Germinal center (tissue), 1 donor: Measurements from ENCODE around the gene EEF2K.
"Not testable (repeated sequence)": the region's sequence is repeated elsewhere in the genome, so short reads cannot be mapped to it uniquely, and the experiment has no call there.

ENCODE experiments used
- DNase-seq: peaks from one replicate; pipeline ENCODE4 v3.0.0; 2012; ENCODE audit warnings: mixed read lengths, low spot score

EEF2K gene

DNA sequence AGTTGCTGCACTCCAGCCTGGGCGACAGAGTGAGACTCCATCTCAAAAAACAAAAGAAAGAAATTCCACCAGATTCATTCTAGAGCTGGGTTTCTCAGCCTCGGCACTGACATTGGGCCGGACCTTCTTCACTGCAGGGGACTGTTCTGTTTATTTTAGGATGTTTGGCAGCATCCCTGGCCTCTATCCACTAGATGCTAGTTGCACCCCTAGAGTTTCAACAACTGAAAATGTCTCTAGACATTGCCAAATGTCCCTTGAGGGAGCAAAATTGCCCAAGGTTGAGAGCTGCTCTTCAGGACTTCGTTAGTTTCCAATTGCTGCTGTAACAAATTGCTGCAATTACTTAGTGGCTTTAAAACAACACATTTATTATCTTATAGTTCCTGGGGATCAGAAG is 7.2 kb downstream of the EEF2K start:
- DNase-seq, result no peak

DNA sequence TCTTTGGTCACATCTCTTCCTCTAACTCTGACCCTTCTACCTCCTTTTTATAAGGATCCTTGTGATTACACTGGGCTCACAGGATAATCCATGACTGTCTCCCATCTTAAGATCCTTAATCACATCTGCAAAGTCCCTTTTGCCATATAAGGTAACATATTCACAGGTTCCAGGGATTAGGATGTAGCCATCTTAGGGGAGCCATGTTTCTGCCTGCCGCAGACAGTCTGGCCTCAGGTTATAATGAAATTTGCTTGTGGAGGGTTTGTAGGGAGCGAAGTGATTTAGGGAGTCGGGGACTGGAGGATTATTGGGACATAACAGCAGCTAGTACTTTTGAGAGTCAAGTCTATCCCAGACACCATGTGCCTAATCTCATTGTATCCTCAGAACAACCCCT is 7.7 kb downstream of the EEF2K start:
- no peak for DNase-seq

DNA sequence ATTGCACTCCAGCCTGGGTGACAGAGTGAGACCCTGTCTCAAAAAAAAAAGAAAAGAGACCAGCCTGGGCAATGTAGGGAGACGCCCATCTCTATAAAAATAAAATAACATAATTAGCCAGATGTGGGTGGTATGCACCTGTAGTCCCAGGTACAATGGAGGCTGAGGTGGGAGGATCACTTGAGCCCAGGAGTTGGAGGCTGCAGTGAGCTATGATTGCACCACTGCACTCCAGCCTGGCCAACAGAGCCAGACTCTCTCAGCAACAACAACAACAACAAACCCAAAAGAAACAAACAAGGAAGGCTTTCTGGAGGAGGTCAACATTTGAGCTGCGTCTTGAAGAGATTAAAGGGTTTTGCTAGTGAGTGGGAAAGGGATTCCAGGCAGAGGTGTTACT is 8.3 kb downstream of the EEF2K start:
- no peak for DNase-seq

DNA sequence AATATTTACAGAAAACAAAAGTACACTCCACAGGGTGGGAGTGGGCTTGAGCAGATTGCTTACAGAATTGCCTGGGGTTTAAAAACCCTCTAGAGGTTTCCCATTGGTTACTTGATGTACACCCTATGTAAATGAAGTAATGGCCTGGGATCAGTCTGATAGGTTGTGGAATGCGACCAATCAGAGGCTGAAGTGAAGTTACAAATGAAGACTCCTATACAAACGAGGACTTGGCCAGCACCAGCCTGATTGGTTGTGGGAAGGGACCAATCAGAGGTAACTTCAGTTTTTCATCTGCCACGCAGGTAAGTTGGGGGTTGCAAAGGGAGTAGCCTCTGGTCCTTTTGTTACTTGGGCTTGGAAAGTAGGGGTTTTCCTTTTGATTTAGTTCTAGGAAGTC is 8.8 kb downstream of the EEF2K start:
- DNase-seq, result no peak

DNA sequence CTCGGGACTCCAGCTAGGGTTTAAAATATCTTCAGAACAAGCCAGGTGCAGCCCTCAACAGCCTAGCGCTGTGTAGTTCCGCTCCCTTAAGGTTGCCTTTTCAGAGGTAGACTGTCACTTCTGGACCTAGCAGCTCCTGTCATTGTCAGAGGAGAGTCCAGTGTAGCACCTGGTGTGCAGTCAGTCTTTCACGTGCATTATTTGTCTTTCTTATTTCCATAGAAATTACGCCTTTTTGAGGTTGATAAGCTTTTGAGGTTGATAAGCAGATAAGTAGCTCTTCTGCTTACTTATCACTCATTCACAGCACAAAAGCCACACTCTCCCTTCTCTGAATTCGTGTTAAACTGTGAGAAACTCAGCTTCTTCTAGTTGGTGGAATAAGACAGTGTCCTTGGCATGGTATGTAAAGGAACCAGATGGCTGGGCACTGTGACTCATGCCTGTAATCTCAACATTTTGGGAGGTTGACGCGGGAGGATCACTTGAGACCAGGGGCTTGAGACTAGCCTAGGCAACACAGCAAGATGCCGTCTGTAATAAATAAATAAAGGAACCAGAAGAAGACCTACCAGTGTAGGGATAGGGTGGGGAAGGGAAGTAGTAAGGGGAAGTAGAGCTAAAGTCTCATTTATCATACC is 10.2 kb downstream of the EEF2K start:
- no peak for DNase-seq

DNA sequence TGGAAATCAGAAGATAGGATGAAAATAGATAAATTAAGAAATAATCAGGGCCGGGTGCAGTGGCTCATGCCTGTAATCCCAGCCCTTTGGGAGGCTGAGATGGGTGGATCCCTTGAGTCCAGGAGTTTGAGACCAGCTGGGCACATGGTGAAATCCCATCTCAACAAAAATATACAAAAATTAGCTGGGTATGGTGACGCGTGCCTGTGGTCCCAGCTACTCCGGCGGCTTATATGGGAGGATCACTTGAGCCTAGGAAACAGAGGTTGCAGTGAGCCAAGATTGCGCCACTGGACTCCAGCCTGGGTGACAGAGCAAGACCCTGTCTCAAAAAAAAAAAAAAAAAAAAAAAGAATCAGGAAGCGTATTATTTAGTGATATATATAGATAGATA is 10.8 kb downstream of the EEF2K start:
- not testable (repeated sequence) for DNase-seq

DNA sequence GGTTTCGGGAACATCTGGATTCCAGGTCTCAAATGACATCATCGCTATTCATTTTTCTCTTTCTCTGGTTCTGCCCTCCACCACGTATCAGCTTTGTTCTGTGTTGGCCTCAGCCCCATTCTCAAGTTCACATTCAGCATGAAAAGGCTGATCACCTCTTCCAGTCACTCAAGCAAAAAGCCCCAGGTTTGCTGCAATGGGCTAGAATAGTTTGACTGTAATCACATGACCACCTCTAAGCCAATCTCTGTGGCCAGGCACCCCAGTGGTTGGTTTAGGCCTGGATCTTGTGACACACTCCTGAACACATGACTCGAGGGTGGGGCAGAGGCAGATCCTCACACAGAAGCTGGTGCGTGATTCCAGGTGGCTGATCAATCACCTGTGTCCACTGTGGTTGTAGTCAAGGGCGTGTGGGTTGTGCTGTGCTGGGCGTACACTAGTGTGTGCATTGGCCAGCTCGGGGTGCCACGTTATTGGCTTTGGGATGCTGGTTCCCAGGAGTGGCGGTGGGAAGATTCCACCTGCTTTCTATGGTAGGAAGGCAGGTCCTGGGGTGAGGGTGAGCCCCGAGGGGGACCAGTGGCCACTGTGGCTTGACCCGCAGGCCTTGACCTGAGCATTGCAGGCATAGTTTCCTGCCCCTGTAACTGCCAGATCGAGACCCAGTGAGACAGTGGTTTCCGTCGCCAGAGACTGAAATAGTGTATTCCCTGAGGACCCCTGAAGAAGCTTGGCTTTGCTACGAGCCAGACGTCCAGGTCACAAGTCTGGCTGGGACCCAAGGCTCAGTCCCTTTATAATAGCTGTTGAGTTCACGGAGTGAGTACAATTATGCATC is 12.0 kb downstream of the EEF2K start:
- DNase-seq, result peak; percentile 86

DNA sequence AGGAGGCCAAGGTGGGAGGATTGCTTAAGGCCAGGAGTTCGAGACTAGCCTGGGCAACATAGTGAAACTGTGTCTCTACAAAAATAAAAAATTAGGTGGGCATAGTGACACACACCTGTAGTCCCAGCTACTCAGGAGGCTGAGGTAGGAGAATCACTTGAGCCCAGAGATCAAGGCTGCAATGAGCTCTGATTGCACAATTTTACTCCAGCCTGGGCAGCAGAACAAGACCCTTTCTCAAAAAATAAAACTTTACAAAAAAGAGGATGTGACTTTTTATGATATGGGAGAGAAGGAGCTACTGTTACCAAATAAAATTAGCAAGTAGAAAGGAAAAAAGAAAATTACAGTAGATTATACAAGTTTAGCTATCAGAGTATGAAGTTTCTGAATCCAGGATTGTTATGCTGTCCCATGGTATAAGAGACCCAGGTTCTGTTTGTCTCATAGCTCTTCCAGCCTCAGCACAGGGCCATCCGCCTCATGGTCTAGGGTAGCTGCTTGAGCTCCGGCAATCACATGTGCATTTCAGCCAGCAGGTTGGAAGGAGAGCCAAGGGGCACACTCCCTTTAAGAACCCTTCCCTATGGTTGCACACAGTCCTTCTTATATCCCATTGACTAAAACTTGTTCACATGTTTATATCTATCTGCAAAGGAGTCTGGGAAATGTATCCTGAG is 13.5 kb downstream of the EEF2K start:
- DNase-seq, result no peak

DNA sequence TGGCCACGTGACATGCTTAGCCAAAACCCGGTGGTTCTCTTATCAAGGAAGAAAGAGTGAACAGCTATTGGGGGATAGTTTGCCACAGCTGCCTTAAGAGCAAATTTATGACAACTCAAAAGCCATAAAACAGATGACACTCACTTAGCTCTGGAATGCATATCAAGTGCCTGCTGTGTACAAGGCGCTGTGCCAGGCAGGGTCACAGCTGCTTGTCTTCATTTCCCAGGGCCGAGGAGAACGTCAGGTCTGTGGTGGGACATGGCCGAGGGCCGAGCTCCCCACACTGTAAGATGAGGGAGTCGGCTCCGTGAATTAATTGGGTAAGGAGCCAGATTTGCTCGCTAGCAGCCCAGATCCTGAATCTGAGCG is 14.0 kb downstream of the EEF2K start:
- no peak for DNase-seq

DNA sequence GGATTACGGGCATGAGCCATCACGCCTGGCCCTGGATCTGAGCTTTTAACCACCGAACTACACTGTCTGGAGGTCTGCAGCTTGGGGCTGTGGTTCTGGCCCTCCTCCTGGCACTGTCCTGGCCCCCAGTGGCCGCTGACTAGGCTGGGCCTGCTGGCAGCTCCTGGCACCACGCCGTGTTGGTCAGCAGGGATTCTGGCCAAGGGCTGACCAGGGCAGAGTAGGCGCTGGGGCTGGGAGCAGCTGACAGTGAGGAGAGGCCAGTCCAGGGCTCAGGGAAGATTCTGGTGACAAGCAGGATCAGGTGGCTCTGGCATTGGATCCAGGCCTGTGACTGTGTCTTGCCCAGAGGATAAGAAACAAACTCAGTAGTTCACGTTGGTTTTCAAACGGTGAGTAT is 14.6 kb downstream of the EEF2K start:
- DNase-seq, result no peak

DNA sequence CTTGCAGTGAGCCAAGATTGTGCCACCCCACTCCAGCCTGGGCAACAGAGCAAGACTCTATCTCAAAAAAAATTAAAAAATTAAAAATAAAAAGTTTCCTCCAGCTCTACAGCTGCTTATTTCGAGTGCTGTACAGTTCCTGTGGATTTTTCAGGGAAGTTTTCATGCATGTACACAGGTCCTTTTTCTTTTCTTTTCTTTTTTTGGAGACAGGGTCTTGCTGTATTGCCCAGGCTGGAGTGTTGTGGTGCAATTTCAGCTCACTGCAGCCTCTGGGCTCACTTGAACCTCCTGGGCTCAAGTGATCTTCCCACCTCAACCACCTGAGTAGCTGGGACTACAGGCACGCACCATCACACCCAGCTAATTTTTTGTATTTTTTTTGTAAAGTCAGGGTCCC is 15.9 kb downstream of the EEF2K start:
- no peak for DNase-seq

DNA sequence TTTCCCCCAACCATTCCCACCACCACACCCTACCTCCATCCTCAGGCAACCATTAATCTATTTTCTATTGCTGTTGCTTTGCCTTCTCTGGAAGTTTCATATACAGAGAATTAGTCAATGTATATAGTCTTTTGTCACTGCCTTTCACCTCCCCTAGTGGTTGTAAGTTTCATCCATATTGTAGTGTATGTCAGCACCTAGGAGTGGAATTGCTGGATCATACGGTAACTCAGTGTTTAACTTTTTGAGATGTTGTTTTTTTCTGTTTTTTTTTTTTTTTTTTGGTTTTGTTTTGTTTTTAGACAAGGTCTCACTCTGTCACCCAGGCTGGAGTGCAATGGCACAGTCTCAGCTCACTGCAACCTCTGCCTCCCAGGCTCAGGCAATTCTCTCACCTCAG is 16.9 kb downstream of the EEF2K start:
- no peak for DNase-seq

DNA sequence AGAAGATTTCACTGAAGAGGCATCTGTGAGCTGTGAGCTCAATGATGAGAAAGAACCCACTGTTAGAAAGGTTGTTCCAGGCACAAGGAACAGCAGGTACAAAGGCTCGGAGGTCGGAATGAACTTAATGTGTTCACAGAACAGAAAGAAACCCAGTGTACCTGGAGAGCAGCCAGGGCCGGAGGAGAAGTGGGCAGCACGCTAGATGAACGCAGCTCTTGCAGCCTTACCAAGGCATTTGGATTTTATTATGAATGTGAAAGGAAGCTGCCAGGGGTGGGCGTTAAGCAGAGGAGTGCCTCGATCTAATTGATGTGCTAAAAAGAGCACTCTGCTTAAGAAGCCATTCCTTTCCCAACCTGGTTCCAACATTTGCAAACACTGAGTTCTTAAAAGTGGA is 19.0 kb downstream of the EEF2K start:
- DNase-seq, result no peak

DNA sequence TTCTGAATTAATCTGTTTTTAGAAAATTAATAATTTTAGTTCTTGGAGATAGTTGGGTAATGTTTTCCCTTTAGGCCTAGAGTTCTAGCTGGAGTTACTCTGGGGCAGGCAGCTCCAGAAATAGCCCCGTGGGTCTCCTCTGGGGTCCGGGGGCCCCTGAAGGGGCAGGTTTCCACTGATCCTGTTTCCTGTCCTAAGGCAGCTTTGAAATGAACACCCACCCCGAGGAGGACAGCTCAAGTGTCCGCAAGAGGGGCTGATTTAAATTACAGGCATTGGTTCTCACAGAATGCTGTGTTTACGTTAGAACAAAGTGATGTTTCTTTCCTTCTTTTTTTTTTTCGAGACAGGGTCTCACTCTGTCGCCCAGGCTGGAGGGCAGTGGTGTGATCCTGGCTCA is 23.8 kb downstream of the EEF2K start:
- DNase-seq, result no peak

DNA sequence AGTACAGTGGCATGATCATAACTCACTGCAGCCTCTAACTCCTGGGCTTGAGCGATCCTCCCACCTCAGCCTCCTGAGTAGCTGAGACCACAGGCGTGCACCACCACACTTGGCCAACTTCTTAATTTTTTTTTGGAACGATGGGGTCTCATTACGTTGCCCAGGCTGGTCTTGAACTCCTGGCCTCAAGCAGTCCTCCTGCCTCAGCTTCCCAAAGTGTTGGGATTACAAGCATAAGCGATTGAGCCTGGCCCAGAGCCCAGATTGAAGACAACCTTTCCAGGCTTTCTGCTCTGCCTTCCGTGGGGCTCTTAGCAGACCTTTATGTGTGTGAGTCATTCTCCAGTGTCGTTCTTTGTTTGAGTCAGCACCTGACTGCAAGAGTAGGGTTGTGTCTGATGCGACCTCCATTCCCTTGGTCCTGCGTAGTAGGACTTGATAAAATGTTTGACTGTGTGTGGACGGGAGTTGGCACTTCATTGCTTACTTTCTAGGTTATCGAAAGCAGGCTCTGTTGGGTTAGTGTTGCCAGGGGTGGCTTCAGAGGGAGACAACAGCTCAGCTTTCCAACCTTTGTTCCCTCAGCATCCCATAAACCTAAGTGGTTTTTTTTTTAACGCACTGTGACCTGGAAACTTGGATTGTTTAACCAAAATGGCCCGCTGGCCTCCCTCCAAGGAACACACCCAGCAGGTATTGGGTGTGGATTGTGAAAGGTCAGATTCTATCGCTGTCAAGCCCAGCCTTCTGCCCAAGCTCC is 26.4 kb downstream of the EEF2K start:
- DNase-seq, result no peak

DNA sequence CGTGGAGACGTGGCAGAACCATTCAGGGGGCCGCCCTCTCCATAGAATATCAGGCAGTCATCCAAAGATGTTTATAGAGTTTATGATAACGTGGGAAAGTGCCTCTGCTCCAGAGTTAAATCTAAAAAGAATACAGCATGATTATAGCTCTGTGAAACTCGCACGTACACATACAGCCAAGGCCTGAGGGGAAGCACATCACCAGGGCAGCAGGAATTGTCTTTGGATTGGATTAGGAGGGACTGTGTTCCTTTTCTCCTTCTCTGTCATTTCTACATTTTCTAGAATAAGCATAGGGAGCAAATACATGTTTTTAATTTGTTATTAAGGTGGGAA is 26.9 kb downstream of the EEF2K start:
- DNase-seq, result no peak

DNA sequence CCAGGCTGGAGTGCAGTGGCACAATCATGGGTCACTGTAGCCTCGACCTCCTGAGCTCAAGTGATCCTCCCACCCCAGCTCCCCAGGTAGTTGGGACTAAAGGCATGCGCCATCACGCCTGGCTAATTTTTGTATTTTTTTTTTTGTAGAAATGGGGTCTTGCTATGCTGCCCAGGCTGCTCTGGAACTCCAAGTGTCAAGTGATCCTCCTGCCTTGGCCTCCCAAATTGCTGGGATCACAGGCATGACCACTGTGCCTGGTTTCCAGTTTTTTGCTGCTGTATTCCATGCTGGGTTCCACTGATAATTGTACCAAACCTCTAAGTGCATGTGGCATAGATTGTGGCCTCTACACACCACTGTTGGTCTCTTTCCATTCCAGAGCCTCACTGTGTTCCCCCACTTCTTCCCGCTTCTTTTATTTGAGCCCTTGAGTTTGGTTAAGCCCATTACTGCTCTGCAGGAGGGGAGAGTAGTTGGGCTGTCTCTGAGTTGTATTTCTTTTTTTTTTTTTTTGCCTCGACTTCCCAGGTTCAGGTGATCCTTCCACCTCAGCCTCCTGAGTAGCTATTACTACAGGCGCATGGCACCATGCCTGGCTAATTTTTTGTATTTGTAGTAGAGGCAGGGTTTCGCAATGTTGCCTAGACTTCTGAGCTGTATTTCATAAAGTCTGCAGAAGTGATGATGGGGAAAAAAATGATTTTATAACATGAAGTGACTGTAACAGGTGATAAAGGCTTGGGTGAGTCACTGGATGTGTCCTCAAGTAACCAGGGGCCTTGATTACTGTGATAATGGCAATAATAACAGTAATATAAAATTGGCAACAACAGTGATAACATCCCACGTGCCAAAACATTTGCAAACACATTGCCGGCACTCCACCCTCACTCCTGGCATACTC is 30.0 kb downstream of the EEF2K start:
- no peak for DNase-seq

DNA sequence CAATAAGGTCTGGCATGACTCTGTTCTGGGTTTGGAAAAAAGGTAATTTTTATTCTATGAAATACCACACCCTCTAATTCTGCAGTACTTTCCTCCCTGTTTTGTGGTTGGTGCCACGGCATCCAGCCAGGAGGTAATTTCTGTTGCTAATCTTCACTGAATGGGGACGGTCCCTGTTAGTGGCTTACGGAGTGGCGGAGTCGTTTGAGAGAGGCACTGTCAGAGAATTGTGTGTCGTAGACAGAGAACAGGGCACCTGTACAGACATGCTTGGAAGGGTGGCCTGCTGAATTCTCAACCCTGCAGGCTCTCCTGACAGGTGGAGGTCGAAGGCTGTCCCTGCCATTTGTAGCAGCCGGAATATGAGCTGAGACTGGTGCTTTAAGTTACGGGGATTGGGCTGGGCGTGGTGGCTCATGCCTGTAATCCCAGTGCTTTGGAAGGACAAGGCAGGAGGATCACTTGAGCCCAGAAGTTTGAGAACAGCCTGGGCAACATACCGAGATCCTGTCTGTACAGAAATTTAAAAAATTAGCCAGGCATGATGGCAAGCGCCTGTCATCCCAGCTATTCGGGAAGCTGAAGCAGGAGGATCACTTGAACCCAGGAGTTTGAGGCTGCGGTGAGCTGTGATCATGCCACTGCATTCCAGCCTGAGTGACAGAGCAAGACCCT is 33.2 kb downstream of the EEF2K start:
- no peak for DNase-seq

DNA sequence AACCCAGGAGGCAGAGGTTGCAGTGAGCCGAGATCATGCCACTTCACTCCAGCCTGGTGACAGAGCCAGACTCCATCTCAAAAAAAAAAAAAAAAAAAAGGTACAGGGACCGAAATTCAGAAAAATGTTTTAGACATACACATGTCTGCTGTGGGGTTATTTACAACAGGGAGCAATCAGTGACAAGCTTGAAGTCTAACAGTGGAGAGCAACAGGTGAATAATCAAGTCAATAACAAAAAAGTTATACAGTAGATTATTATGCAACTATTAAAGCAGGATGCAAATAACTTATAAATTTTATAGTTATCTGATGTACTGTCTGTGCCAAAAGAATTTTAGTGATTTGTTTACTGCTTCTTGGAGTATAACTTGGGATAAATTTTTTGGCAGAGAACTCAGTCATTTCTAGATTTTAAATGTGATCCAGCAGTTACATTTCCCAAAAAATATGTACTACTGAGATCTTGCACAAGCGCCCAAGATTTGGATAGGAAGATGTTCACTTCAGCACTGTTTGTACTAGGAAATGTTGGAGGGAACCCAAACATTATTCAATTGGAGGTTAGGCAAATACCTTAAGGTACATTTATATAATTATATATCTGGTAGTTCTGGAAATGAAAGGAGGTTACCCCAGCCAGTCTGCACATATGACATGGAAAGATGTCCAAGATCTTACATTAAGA is 34.1 kb downstream of the EEF2K start:
- no peak for DNase-seq

DNA sequence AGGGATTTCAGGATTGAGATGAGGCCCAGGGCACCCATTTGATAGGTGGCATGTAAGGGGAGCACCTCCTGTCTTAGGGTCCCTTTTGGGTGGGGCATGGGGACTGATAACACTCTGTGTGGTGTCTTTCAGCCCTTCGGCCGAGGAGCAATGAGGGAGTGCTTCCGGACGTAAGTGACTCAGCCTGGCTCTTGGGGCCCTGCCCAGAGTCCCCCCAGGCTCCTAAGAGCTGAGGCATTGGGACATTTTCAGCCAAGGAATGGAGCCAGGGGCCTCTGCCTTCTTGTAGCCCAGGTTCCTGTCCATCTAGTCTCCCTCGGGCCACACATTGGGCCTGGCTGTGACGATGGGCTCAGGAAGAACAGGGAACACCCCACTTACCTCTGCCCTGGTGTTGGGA is 44.4 kb downstream of the EEF2K start:
- no peak for DNase-seq

DNA sequence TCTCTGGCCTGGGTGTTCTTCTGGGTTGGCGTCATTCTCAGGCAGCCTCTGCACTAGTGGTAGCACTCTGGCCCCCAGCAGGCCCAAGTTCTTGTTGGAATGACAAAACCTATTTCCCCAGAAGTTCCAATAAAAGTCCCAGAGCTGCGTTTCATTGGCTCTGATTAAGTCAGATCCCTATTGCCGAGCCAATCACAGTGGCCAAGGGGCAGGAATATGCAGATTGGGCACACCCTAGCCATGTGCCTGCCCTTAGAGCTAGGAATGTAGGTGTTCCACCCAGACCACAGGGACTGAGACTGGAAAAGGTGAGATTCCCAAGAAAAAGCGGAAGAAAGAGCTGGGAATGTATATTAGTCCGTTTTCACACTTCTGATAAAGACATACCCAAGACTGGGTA is 46.2 kb downstream of the EEF2K start:
- no peak for DNase-seq
